Measurements from ENCODE around the gene CCDC191. TPM values are rescaled to one million over a fixed set of nuclear protein-coding genes. Genes with fewer than 3 reads are reported as not detected.

The CCDC191 gene
- total RNA-seq, 1 donor from 2014 or later, result 16.0 TPM

GRCh38 chr3:113954091-113954685 is 102.1 kb downstream of the CCDC191 start:
- DNase-seq (ENCODE audit: low spot score), result no peak

GRCh38 chr3:113953677-113954076 is 102.6 kb downstream of the CCDC191 start:
- DNase-seq (ENCODE audit: low spot score), result no peak

- no peak for DNase-seq (ENCODE audit: low spot score)
These were observed 103.4 kb downstream of the CCDC191 start for GRCh38 chr3:113952921-113953320.

DNA sequence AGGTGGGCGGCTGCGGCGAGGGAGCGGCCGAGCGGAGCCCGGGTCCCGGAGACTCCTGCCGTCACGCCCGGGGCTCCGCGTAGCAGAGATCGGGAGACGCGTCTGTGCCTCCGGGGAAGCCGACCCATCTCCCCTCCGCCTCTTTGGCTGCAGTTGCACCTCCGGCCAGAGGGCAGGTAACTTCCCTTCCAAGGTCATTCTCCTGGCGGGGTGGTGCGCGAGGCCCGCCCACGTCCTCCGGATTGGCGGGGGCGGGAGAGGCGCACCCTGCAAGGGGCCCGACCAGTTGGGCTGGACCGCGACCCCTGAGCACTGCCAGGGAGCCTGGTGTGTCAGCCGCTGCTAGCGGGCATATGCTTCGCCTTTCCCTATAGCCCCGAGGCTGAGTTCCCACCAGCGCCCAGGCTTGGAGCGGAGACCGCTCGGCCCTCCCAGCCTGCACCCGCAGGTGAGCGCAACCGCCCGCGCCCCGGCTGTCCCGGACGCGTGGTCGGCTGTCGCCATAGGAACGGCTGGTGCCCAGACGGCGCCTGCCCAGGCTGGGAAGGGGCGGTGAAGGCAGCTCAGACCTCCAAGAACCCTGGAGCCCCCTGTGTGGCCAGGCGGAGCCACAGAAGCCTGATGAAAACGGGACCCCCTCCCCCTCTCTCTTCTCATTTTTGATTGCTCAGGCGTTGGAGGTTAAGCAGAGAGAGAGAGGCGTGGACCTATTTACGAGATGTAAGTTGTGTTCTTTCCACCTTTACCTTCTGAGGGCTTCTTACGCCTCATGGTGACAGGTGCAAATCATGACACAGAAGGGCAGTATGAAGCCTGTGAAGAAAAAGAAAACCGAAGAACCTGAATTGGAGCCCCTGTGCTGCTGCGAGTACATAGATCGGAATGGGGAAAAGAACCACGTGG is 108.1 kb downstream of the CCDC191 start:
- no peak for DNase-seq (ENCODE audit: low spot score)

- DNase-seq (ENCODE audit: low spot score), result peak; percentile 63
These were observed 108.8 kb downstream of the CCDC191 start, which contains the start of gene ZDHHC23 for GRCh38 chr3:113947372-113948014. ZDHHC23 (plus strand) TSS chr3:113948013; CDS start chr3:113948803, 790 bp downstream.

DNA sequence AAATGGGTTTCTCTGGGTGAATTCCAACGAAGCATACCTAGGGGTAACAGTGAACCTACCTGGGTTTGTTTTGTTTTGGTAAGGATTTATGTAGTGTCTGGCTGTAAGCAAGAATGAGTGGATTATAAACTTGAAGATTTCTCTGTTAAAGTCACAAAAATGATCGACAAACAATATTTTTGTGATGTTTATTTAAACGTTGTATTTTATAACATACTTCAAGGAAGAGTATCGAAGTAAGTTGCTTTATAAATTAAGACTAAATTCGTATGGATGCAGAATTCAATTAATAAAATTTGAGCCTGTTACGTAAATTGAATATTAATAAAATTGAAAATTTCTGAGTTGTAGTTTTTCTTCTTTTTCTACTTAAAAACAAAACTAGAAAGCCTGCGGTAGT is 109.5 kb downstream of the CCDC191 start:
- DNase-seq (ENCODE audit: low spot score), result no peak

DNA sequence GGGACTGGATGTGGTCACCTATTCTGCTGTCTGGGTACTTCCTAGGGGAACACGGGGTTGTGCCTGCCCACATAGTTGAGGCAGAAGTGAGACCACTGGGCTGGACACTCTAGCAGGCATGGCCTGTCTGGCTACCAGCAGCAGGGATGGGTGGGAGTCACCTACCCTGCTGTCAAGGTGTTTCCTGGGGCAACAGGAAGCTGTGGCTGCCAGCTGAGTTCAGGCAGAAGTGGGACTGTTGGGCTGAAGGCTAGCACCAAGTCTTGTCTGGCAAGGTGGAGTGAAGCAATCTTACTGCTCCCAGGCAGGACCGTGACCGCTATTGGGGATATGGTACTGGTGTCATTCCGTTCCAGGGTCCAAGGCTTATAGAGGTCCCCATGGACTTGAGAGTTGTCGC is 128.8 kb downstream of the CCDC191 start:
- DNase-seq (ENCODE audit: low spot score), result no peak

DNA sequence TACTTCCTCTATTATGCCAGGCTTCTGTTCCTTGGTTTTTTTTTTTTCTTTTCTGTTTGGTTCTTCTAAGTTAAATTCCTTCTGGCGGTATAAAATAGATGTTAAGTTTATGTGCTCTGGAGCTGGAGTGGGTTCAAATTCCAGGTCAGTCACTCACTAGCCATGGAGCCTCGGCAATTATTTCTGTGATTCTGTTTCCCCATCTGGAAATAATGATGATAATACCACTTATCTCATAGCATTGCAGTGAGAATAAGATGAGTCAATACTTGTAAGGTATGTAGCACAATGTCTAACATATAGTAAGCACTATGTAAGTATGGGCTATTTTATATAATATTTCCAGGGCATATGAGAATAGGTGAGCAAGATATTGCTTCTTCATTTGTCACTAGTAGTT is 141.7 kb downstream of the CCDC191 start:
- DNase-seq (ENCODE audit: low spot score), result no peak

Other genes starting within 250 kb of the CCDC191 start
- 11.1 TPM for gene GRAMD1C, start 217.7 kb downstream of the CCDC191 start, total RNA-seq
- gene ZDHHC23, start 108.5 kb downstream of the CCDC191 start, total RNA-seq, result 10.4 TPM
- 41.4 TPM for gene QTRT2, start 211 bp upstream of the CCDC191 start, total RNA-seq
- not detected for gene DRD3, start 122.5 kb upstream of the CCDC191 start, total RNA-seq
- not detected for gene ZNF80, start 181.1 kb upstream of the CCDC191 start, total RNA-seq
- gene TIGIT, start 237.5 kb upstream of the CCDC191 start, total RNA-seq, result 0.78 TPM